Measurements from ENCODE around the gene CRIM1.

CRIM1 gene

GRCh38 chr2:36451512-36451911 lies 95.9 kb downstream of the CRIM1 start:
- no peak overlapping the region for H3K9ac ChIP-seq (ENCODE audit: low read length)
- no peaks in the 10 kb centered on the region for H3K9me2 ChIP-seq (replicated peaks; ENCODE audit: insufficient read depth, low read length)
- H2AFZ ChIP-seq (ENCODE audit: low read length): no peak overlapping the region
- H3K4me2 ChIP-seq (ENCODE audit: low read depth, low read length): no peak overlapping the region
- H3K36me3 ChIP-seq (replicated peaks; ENCODE audit: insufficient read depth, low read length): no peaks in the 10 kb centered on the region
- H4K20me1 ChIP-seq (ENCODE audit: insufficient read depth, low read length): no peaks in the 10 kb centered on the region
- H3K79me2 ChIP-seq (ENCODE audit: low read length): no peaks in the 10 kb centered on the region
- no peaks in the 10 kb centered on the region for H3K9me3 ChIP-seq (replicated peaks; ENCODE audit: insufficient read depth, low read length)
- no peaks in the 10 kb centered on the region for H3K4me1 ChIP-seq (ENCODE audit: low read length)
- DNase-seq: no peak
- TF ChIP-seq, protein P1, sequence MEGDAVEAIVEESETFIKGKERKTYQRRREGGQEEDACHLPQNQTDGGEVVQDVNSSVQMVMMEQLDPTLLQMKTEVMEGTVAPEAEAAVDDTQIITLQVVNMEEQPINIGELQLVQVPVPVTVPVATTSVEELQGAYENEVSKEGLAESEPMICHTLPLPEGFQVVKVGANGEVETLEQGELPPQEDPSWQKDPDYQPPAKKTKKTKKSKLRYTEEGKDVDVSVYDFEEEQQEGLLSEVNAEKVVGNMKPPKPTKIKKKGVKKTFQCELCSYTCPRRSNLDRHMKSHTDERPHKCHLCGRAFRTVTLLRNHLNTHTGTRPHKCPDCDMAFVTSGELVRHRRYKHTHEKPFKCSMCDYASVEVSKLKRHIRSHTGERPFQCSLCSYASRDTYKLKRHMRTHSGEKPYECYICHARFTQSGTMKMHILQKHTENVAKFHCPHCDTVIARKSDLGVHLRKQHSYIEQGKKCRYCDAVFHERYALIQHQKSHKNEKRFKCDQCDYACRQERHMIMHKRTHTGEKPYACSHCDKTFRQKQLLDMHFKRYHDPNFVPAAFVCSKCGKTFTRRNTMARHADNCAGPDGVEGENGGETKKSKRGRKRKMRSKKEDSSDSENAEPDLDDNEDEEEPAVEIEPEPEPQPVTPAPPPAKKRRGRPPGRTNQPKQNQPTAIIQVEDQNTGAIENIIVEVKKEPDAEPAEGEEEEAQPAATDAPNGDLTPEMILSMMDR (IDR thresholded peaks at IDR 0.05; ENCODE audit: low read length): no peak
- TF ChIP-seq EZH2 (optimal IDR thresholded peaks at IDR 0.05; ENCODE audit: low read depth, low read length) (no peak), EZH2phosphoT487 (IDR thresholded peaks at IDR 0.05; ENCODE audit: low read length) (no peak)
- H3K27ac ChIP-seq (ENCODE audit: low read length): no peak overlapping the region
- H3K27me3 ChIP-seq (replicated peaks; ENCODE audit: insufficient read depth, low read length): no peaks in the 10 kb centered on the region
- no peaks in the 10 kb centered on the region for H3F3A ChIP-seq (ENCODE audit: insufficient read depth, low read length)
- no peak overlapping the region for H3K4me3 ChIP-seq (ENCODE audit: low read length)

DNA sequence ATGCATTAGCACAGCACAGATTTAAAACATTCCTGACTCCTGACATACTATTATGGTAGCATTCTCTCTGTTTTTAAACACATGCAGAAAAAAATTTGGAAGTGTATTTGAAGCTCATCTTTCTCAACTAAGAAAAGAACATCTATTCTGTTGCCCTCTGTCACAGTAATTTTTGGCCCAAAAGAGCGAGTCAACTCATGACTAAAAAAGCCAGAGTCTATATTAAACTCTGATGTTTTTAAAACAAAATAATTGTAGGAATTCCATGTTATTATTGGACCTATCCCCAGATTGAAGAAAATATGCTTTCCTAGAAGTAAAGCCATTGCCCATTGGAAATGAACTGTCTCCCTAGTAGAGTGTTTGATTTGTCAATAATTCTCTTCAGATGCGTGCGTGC lies 96.7 kb downstream of the CRIM1 start:
- Histone ChIP-seq H3F3A (ENCODE audit: insufficient read depth, low read length) (no peaks in the 10 kb centered on the region), H3K27me3 (replicated peaks; ENCODE audit: insufficient read depth, low read length) (no peaks in the 10 kb centered on the region), H3K9ac (ENCODE audit: low read length) (no peak overlapping the region), H3K36me3 (replicated peaks; ENCODE audit: insufficient read depth, low read length) (no peaks in the 10 kb centered on the region), H3K9me2 (replicated peaks; ENCODE audit: insufficient read depth, low read length) (no peaks in the 10 kb centered on the region), H3K4me1 (ENCODE audit: low read length) (no peaks in the 10 kb centered on the region), H3K9me3 (replicated peaks; ENCODE audit: insufficient read depth, low read length) (no peaks in the 10 kb centered on the region), H3K4me3 (ENCODE audit: low read length) (no peak overlapping the region), H3K27ac (ENCODE audit: low read length) (no peak overlapping the region), H2AFZ (ENCODE audit: low read length) (no peak overlapping the region), H3K4me2 (ENCODE audit: low read depth, low read length) (no peak overlapping the region), H4K20me1 (ENCODE audit: insufficient read depth, low read length) (no peaks in the 10 kb centered on the region), H3K79me2 (ENCODE audit: low read length) (no peaks in the 10 kb centered on the region)
- no peak for DNase-seq
- TF ChIP-seq, protein P1 (IDR thresholded peaks at IDR 0.05; ENCODE audit: low read length): no peak
- TF ChIP-seq EZH2phosphoT487 (IDR thresholded peaks at IDR 0.05; ENCODE audit: low read length): no peak
- TF ChIP-seq EZH2 (optimal IDR thresholded peaks at IDR 0.05; ENCODE audit: low read depth, low read length): no peak

DNA sequence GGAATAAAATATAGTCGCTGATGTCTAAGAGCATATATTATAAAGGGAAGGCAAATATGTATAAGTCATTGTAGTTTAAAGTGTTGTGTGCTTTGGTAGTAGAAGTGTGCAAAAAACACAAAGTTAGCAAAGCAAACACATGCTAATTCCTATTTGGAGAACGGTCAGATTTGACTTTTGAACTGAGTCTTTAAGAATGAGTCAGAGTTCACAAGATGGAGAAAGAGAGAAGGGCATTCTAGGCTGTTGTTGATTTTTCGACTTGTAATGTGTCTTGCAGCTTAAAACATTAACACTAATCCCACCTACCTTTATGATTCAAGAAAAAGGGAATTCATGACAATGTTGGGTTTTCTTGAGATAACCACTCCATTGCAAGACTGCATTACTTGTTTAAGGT lies 98.1 kb downstream of the CRIM1 start:
- no peak overlapping the region for H3K27ac ChIP-seq (ENCODE audit: low read length)
- H3K4me1 ChIP-seq (ENCODE audit: low read length): no peaks in the 10 kb centered on the region
- no peaks in the 10 kb centered on the region for H3F3A ChIP-seq (ENCODE audit: insufficient read depth, low read length)

More for the DNA sequence above, 98.1 kb downstream of the CRIM1 start:
- Histone ChIP-seq H2AFZ (ENCODE audit: low read length) (no peak overlapping the region), H3K27me3 (replicated peaks; ENCODE audit: insufficient read depth, low read length) (no peaks in the 10 kb centered on the region), H3K9ac (ENCODE audit: low read length) (no peak overlapping the region), H4K20me1 (ENCODE audit: insufficient read depth, low read length) (no peaks in the 10 kb centered on the region), H3K9me3 (replicated peaks; ENCODE audit: insufficient read depth, low read length) (no peaks in the 10 kb centered on the region), H3K79me2 (ENCODE audit: low read length) (no peaks in the 10 kb centered on the region), H3K4me3 (ENCODE audit: low read length) (no peak overlapping the region), H3K36me3 (replicated peaks; ENCODE audit: insufficient read depth, low read length) (no peaks in the 10 kb centered on the region), H3K4me2 (ENCODE audit: low read depth, low read length) (no peak overlapping the region), H3K9me2 (replicated peaks; ENCODE audit: insufficient read depth, low read length) (no peaks in the 10 kb centered on the region)
- TF ChIP-seq EZH2phosphoT487 (IDR thresholded peaks at IDR 0.05; ENCODE audit: low read length): no peak
- TF ChIP-seq EZH2 (optimal IDR thresholded peaks at IDR 0.05; ENCODE audit: low read depth, low read length): no peak
- TF ChIP-seq, protein P1 (IDR thresholded peaks at IDR 0.05; ENCODE audit: low read length): no peak
- no peak for DNase-seq
